Hypothalamus (tissue), 51 donors: ENCODE measurements around the gene PTCRA.

Experiments used
- DNase-seq, 51 donors: peaks; one replicate each; lab custom pipeline; 2025; lab: John Stamatoyannopoulos, UW

PTCRA gene

DNA sequence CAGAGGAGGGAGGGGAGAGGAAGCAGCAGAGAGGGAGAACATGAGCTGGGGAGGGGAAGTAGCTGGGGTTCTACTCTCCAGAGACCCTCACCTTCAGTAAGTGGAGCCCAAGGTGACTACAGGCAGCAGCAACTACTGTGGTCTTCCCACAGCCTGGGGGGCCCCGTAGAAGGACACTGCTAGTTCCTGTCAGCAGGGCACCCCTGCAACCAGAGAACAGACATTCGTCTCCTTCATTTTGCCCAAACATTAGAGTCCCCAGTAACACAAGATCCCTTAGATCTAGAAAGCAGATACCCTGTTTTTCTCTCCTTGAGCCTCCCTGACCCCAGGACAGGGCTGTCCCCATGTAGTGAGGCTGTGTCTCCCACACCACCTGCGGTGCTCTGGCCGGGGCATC, 52.9 kb downstream of the PTCRA start:
- DNase-seq: no peak

DNA sequence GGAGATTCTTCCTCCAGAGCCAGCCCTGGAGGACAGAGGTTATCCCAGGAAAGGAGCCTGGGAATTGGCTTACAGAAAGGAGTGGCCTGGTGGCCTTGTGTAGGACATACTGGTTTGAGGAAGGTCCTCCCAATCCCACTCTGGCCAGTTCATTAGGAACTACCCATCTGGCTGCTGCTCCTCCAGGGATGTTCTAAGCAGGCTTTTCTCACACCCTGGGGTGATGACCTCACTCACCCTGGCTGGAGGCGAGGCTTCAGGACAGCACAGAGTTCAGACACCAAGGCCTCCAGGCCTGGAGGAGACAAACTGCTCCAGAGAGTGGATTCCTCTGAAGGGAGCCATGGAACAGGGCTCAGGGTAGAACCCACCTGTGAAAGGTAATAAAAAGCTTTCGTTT, 53.6 kb downstream of the PTCRA start:
- no peak for DNase-seq

DNA sequence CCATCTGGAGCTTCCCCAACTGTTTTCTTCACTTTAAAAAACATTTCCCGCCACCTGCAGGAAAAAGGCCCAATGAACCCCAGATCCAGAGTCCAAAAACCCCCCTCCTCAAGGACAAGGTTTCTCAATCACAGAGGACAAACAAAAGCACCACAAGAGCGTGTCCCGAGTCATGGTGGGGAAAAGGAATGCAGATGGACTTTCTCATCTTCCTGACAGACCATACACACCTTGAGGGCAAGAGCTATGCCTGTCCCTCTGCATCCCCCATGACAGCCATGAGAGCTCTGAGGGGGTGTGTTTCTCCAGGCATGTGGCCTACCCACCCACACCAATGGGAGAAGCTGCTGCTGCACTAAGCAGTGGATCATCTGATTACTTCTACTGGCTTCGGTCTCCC, 54.1 kb downstream of the PTCRA start:
- no peak for DNase-seq

DNA sequence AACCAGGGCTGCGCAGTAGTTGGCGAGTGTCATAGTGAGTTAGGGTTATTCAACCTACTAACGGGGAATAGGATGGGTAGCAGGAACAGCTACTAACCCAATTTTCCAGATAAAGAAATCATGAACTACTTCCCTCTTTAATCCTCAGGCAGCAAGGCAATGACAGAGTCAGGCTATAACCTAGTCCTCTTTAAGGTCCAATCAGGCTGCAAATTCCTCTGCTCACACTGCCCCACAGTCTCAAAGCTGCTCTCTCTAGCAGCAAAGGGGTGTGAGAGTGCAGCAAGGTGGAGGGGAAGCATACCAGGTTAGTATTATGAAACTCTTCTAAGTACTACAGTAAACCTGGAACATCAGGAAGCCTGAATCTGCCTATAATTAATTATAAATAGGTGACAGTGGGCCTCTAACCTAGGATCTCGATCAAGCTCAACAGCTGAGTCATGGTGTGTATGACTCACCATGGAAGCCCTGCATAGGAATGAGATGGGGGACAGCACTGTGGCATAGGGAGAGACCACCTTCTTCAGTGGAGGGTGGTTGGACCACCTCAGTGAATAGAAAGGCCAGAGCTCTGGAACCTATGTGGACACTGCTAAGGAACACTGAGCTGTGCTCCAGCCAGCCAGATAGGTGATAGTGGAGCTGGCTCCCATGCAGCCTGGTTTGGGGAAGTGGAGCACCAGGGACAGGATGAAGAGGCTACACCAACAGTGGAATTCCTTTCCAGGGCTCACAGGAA, 55.2 kb downstream of the PTCRA start:
- no peak for DNase-seq

DNA sequence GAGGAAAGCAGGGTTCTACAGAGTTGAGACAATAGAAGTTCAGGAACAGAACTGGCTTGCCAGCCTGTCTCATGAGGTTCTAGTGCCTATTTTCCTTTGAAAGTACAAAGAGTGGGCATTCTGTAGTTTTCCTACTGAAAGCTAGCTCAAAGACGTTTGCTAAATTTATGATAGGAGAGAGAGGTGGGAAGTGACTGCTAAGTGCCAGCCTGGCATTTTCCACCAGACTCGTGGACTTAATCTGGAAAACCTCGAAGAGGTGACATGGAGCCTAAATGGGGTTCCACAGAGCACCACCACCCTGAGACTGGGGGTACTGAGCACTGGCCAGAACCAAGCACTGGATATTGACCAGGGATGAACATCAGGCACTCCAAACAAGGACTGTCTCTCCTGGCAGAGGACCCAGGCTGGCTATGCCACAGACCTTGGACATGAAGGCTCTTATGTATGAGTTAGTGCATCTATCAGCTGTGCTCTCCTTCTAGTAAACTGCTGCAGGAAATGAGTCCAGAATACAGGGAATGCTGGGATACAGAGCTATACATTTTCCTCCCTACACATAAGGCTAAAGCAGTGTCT, 56.0 kb downstream of the PTCRA start:
- no peak for DNase-seq

DNA sequence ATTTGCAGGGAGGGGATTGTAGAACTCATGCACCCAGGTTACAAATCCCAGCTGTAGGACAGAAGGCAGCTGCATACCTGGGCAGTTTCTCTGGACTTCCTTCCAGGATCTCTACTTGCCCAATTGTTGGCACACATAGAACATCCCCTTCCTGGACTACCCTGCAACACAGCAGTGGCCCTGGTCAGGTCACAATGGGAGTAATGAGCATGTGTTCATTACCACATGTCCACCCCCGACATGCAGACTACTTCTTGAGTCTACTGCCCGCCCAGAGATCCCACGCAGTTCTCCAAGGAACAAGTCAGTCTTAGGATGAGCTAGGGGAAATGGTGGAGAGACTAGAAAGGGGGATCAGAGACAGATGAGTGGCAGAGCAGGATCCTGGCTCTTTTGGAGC, 58.1 kb downstream of the PTCRA start:
- DNase-seq: no peak

DNA sequence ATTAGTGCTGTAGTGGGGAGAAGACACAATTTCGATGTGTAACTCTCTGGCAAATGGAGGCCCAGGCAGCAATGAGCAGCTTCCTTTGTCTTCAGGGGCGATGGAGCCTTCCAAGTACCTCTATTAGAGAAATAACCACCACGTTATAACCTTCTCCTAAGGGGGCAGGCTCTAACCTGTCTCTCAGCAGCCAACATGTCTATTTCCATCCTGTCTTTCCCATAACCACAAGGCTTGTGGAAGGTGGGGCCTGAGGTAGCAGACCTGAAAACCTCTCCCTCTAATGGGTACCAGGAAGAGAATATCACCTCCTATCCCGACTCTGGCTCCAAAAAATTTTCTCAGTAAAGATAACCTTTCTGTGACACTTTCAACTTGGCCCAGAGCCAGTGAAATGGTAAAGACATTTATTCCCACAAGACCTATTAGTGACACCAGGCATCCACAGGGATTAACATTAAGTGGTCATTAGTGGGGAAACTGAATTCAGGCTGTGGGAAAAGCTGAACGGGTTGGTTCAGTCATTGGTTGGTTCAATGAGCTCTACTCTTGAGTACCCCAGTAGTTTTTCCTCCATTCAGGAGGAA, 59.2 kb downstream of the PTCRA start:
- DNase-seq: no peak
